ENCODE data around the gene DHRS4.
"Not testable (repeated sequence)": the region's sequence is repeated elsewhere in the genome, so short reads cannot be mapped to it uniquely, and the experiment has no call there.

The DHRS4 gene

GRCh38 chr14:23941669-23942068 lies 11.9 kb upstream of the DHRS4 start:
- no peak for DNase-seq

DNA sequence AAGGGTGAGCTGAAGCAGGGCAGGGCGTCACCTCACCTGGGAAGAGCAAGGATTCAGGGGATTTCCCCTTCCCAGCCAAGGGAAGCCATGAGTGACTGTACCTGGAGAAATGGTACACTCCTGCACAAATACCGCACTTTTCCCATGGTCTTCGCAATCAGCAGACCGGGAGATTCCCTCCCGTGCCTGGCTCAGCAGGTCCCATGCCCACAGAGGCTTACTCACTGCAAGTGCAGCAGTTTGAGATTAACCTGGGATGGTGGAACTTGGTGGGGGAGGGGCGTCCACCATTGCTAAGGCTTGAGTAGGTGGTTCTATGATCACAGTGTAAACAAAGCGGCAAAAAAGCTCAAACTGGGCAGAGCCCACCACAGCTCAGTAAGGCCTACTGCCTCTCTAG lies 11.0 kb upstream of the DHRS4 start:
- no peak for DNase-seq

DNA sequence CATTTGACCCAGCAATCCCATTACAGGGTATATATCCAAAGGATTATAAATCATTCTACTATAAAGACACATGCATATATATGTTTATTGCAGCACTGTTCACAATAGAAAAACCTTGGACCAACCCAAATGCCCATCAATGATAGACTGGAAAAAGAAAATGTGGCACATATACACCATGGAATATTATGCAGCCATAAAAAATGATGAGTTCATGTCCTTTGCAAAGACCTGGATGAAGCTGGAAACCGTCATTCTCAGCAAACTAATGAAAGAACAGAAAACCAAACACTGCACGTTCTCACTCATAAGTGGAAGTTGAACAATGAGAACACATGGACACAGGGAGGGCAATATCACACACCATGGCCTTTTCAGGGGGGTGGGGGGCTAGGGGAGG lies 4.5 kb upstream of the DHRS4 start:
- DNase-seq = not testable (repeated sequence)

DNA sequence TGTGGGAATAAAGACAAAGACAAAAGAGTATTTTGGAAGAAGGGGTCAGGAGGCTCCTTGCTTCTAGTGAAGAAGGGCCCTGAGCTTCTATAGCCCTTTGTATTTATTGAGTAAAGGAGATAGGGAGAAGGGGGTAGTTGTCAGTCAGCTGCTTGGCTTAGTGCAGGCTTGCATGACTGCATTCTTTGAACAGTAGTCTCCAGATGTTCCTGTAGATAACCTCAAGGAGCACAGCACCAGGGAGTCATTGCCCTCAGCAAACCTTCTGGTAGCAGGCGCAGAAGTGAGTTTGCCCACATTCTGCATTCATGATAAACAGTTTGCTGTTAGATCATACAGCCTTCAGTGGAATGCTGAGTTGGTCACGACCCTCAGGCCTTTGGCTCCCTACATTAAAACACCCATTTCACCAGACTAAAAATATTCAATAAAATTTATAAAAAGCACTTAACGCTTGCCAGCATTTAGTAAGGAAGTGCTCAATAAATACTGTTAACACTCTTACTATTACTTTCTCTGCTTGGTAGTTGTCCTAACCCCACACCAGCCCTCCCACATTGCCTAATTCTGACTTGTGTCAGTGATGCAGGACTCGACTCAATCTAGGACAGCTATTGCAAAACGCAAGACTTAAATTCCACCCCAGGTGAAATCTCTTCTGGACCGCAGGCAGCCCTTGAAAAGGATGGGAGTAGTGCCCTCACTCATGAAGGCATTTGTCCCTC lies 3.0 kb upstream of the DHRS4 start:
- no peak for DNase-seq

DNA sequence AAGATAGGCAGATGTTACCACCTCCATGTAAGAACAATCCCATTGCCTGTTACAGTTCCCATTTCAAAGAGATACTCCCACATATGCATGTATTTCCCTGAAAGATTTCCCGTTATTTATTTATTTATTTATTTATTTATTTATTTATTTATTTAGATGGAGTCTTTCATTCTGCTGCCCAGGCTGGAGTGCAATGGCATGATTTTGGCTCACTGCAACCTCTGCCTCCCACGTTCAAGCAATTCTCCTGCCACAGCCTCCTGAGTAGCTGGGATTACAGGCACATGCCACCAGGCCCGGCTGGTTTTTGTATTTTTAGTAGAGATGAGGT lies 2.5 kb upstream of the DHRS4 start:
- DNase-seq = not testable (repeated sequence)

- DNase-seq = no peak
Observed at GRCh38 chr14:23951590-23952201, 1.9 kb upstream of the DHRS4 start.

DNA sequence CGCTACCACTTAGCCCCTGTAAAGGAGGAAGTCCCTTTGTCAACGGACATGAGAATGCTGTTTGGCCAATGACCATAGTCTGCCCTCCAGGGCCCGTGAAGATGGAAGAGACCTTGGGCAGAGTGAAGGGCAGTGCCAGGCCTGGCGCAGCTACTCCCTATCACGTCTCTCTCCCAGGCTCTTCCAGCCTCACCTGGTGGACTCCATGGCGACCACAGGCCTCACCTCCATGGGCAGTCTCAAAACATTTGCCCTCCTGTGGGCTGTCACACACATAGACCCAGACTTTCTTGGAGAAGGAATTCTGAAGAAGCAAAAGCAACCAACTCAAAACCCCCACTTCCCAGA lies 480 bp upstream of the DHRS4 start:
- DNase-seq = not testable (repeated sequence)

- not testable (repeated sequence) for DNase-seq
Observed at GRCh38 chr14:23954279-23954614, 677 bp downstream of the DHRS4 start.

- DNase-seq = not testable (repeated sequence)
Observed at GRCh38 chr14:23954965-23955364, 1.4 kb downstream of the DHRS4 start.

DNA sequence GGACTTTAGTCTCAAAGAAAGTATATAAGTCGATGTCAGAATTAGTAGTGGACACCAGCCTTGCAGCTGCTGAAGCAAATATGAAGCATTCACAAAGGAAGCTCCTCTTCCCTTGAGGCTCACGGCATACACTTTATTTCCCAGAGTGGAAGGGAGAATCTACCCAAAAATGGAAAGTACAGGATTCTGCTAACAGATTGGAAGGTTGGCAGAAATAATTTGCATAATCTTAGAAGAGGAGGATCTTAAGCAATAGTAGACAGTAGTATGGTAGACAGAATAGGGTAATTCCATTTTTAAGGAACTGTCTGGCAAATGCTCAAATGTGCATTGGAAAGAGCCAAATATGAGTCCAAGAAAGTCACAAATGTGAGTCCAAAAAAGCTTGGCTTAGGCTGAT lies 2.2 kb downstream of the DHRS4 start:
- not testable (repeated sequence) for DNase-seq

GRCh38 chr14:23957913-23958569 lies 4.5 kb downstream of the DHRS4 start:
- DNase-seq = not testable (repeated sequence)

- DNase-seq = not testable (repeated sequence)
Observed at GRCh38 chr14:23960899-23961298, 7.3 kb downstream of the DHRS4 start.

GRCh38 chr14:23961704-23962103 lies 8.1 kb downstream of the DHRS4 start:
- not testable (repeated sequence) for DNase-seq

- DNase-seq = not testable (repeated sequence)
Observed at GRCh38 chr14:23969130-23969480, 15.5 kb downstream of the DHRS4 start.

- DNase-seq = peak in 1 of 2 experiments; percentile 29
Observed at GRCh38 chr14:23969481-23970282, 16.1 kb downstream of the DHRS4 start.

DNA sequence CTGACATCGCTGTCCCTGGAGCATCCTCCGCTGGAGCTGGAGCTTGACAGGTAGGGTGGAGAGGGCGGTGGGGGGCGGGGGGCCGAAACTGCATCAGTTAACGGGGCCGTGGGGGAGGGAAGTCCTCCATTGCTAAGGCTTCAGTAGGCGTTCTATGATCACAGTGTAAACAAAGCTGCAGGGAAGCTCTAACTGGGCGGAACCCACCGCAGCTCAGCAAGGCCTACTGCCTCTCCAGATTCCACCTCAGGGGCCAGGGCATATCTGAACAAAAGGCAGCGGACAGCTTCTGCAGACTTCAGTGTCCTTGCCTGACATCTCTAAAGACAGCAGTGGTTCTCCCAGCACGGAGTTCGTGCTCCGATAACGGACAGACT lies 16.7 kb downstream of the DHRS4 start:
- DNase-seq = not testable (repeated sequence)

DNA sequence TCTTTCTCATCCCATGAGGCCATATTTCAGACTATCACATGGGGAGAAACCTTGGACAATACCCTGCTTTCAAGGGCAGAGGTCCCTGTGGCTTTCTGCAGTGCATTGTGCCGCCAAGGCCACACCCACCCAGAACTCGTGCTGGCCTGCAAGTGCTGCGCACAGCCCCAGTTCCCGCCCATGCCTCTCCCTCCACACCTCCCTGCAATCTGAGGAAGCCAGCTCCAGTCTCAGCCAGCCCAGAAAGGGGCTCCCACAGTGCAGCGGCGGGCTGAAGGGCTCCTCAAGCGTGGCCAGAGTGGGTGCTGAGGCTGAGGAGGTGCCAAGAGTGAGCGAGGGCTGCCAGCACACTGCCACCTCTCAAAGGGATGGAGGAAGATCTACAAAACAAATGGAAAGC lies 19.6 kb downstream of the DHRS4 start:
- not testable (repeated sequence) for DNase-seq

DNA sequence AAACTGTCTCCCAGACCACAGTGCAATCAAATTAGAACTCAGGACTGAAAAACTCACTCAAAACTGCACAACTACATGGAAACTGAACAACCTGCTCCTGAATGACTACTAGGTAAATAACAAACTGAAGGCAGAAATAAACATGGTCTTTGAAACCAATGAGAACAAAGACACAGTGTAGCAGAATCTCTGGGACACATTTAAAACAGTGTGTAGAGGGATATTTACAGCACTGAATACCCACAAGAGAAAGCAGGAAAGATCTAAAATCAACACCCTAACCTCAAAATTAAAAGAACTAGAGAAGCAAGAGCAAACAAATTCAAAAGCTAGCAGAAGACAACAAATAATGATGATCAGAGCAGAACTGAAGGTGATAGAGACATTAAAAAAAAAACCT lies 20.5 kb downstream of the DHRS4 start:
- not testable (repeated sequence) for DNase-seq

DNA sequence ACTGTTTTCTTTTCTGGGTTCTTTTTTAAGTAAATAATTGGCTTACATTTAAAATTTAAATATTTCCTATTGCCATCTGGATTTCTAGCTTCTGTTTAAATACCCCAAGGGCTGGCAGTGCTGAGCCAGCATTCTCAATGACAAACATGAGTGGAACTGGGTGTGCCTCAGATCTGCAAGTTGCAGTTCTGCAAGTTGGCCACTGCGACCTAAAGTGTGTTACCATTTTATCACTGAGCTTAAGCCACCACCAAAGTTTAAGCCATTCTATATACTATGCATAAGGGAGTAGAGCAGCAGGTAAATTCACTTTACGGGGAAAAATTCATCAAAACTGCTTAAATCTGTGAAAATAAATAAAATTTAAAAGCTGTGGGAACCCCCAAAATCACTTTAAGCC lies 23.6 kb downstream of the DHRS4 start:
- DNase-seq = not testable (repeated sequence)

- DNase-seq = not testable (repeated sequence)
Observed at GRCh38 chr14:23981951-23982813, 28.6 kb downstream of the DHRS4 start.

DNA sequence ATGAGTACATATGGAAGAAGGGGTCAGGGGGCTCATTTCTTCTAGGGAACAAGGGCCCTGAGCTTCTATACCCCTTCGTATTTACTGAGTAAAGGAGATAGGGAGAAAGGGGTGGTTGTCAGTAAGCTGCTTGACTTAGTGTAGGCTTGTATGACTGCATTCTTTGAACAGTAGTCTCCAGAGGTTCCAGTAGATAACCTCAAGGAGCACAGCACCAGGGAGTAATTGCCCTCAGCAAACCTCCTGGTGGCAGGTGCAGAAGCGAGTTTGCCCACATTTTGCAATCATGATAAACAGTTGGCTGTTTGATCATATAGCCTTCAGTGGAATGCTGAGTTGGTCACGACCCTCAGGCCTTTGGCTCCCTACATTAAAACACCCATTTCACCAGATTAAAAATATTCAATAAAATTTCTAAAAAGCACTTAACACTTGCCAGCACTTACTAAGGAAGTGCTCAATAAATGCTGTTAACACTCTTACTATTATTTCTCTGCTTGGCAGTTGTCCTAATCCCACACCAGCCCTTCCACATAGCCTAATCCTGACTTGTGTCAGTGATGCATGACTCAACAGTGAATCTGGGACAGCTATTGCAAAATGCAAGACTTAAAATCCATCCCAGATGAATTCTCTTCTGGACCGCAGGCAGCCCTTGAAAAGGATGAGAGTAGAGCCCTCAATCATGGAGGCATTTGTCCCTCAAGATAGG lies 31.5 kb downstream of the DHRS4 start:
- DNase-seq = no peak

GRCh38 chr14:23988223-23988606 lies 34.6 kb downstream of the DHRS4 start:
- not testable (repeated sequence) for DNase-seq
